K562 (cell line): ENCODE data around the gene MRPL40. TPM values are rescaled to one million over a fixed set of nuclear protein-coding genes. Genes with fewer than 3 reads are reported as not detected.
A peak's percentile ranks its signal among the peaks of the same experiment; 100 is the strongest.

ENCODE experiments used
- CAMTA2 ChIP-seq: fragments of 250-450 bp; sonication (Bioruptor Pico); conservative IDR thresholded peaks from 2 replicates; pipeline ENCODE4 v1.5.1; 2022
- DIDO1 ChIP-seq: fragments of 450-650 bp; IDR thresholded peaks from 2 replicates; pipeline ENCODE4 v1.6.1; 2016; ENCODE audit warnings: low read depth, missing biosample characterization, missing genetic modification characterization
- FOXK2 ChIP-seq, 2 experiments: fragments of 450-650 bp; IDR thresholded peaks in 1 of 2; conservative IDR thresholded peaks in 1 of 2; 2 replicates each; pipeline ENCODE4 v1.6.1; 2016; ENCODE audit warnings: low read depth in 2 of 2, mild to moderate bottlenecking in 1 of 2
- JUND ChIP-seq, 2 experiments: IDR thresholded peaks; 2 replicates in 1 of 2; 3 replicates in 1 of 2; pipeline ENCODE4 v1.6.1; 2011; ENCODE audit warnings: borderline replicate concordance in 2 of 2, low read depth in 2 of 2, low read length in 2 of 2, improper control_type of control experiment in 1 of 2, missing biosample characterization in 1 of 2, missing genetic modification characterization in 1 of 2, missing genetic modification reagents in 1 of 2
- KDM5B ChIP-seq: fragments of 200-600 bp; sonication (generic); IDR thresholded peaks from 2 replicates; pipeline ENCODE4 v1.6.1; 2012; ENCODE audit warnings: low read depth, mild to moderate bottlenecking, moderate library complexity, low read length, control low read depth, inconsistent platforms; ENCODE audit not compliant: insufficient replicate concordance
- MYBL2 ChIP-seq, 2 experiments: fragments of 450-650 bp in 1 of 2; sonication (generic) in 1 of 2; formaldehyde crosslinking in 1 of 2; IDR thresholded peaks; 2 replicates each; pipeline versions ENCODE4 v1.6.1 to v1.8.1; 2017 to 2022; ENCODE audit warnings: borderline replicate concordance in 1 of 2, inconsistent platforms in 1 of 2, low read depth in 1 of 2, mild to moderate bottlenecking in 1 of 2, missing genetic modification reagents in 1 of 2, moderate library complexity in 1 of 2
- NR2C1 ChIP-seq, 2 experiments: fragments of 450-650 bp; IDR thresholded peaks; 2 replicates each; pipeline ENCODE4 v1.6.1; 2017; ENCODE audit warnings: mild to moderate bottlenecking in 2 of 2, antibody characterized with exemption in 1 of 2, inconsistent platforms in 1 of 2, missing compliant biosample characterization in 1 of 2, missing genetic modification characterization in 1 of 2
- PRPF4 ChIP-seq: fragments of 200-400 bp; formaldehyde crosslinking; IDR thresholded peaks from one replicate; pipeline ENCODE4 v1.6.1; 2017; ENCODE audit warnings: low read length, low read depth, mild to moderate bottlenecking; ENCODE audit not compliant: insufficient read depth, poor library complexity, severe bottlenecking
- RAD21 ChIP-seq, 2 experiments: fragments of 250-450 bp in 1 of 2; fragments of 450-650 bp in 1 of 2; sonication (Bioruptor Pico) in 1 of 2; formaldehyde crosslinking in 1 of 2; IDR thresholded peaks in 1 of 2; conservative IDR thresholded peaks in 1 of 2; 2 replicates each; pipeline versions ENCODE4 v1.4.0 to v1.8.0; 2020 to 2022; ENCODE audit warnings: mild to moderate bottlenecking in 2 of 2, moderate library complexity in 1 of 2
- SOX6 ChIP-seq: fragments of 450-650 bp; IDR thresholded peaks from 2 replicates; pipeline ENCODE4 v1.6.1; 2014; ENCODE audit warnings: mild to moderate bottlenecking
- SP1 ChIP-seq: sonication (generic); formaldehyde crosslinking; IDR thresholded peaks from 2 replicates; pipeline ENCODE4 v1.8.1; 2022; ENCODE audit warnings: mild to moderate bottlenecking, missing genetic modification reagents
- TBL1XR1 ChIP-seq, 2 experiments: IDR thresholded peaks; 2 replicates each; pipeline ENCODE4 v1.6.1; 2012; ENCODE audit warnings: improper control_type of control experiment in 2 of 2, low read length in 2 of 2, mild to moderate bottlenecking in 1 of 2
- XRCC5 ChIP-seq: fragments of 200-400 bp; formaldehyde crosslinking; IDR thresholded peaks from 2 replicates; pipeline ENCODE4 v1.6.1; 2017; ENCODE audit warnings: low read depth, mild to moderate bottlenecking, low read length
- ZNF24 ChIP-seq: fragments of 450-650 bp; IDR thresholded peaks from 2 replicates; pipeline ENCODE4 v1.6.1; 2016
- ZNF253 ChIP-seq: fragments of 250-450 bp; sonication (Bioruptor Pico); conservative IDR thresholded peaks from 2 replicates; pipeline ENCODE4 v1.6.1; 2021; ENCODE audit warnings: mild to moderate bottlenecking
- ZNF444 ChIP-seq: fragments of 250-450 bp; sonication (Bioruptor Pico); IDR thresholded peaks from 2 replicates; pipeline ENCODE4 v1.4.0; 2020; ENCODE audit warnings: mild to moderate bottlenecking, moderate library complexity
- ZNF584 ChIP-seq: fragments of 200-800 bp; sonication (Bioruptor generic); IDR thresholded peaks from 2 replicates; pipeline ENCODE4 v1.6.1; 2016; ENCODE audit warnings: low read depth, mild to moderate bottlenecking, missing genetic modification characterization, missing compliant biosample characterization
- polyA plus RNA-seq, 8 experiments: library from polyadenylated mRNA; depleted of rRNA in 4 of 8; stranded (reverse) in 5 of 8; unstranded in 3 of 8; fragments of >200 nt; fragmentation: Nextera tagmentation in 2 of 8; fragmentation: Illumina TruSeq in 1 of 8; extraction: Ambion mirVana in 2 of 8; extraction: Trizol in 1 of 8; gene quantifications; 2 replicates each; pipeline versions ENCODE4 v1.2.1 to v1.2.3, GENCODE V29; 2011 to 2014; ENCODE audit warnings: inconsistent platforms in 1 of 8, missing spikeins in 1 of 8
- total RNA-seq, 7 experiments: library from RNA; depleted of rRNA in 6 of 7; stranded (reverse); fragments of >200 nt in 6 of 7; fragmentation: Illumina TruSeq in 2 of 7; extraction: Trizol in 2 of 7; gene quantifications; 2 replicates each; pipeline versions ENCODE4 v1.2.1 to v1.2.3, GENCODE V29; 2011 to 2021; ENCODE audit warnings: low replicate concordance in 1 of 7
- TF ChIP-seq, protein P1 (sequence below): fragments of 450-650 bp; formaldehyde crosslinking; IDR thresholded peaks from 2 replicates; pipeline ENCODE4 v1.4.0; 2022; ENCODE audit warnings: missing genetic modification characterization
- TF ChIP-seq, protein P2 (sequence below), 2 experiments: IDR thresholded peaks in 1 of 2; conservative IDR thresholded peaks in 1 of 2; 2 replicates each; pipeline ENCODE4 v1.6.1; 2016; ENCODE audit warnings: low read depth in 2 of 2, mild to moderate bottlenecking in 1 of 2, missing compliant biosample characterization in 1 of 2, missing genetic modification characterization in 1 of 2, moderate library complexity in 1 of 2
- TF ChIP-seq, protein P3 (sequence below): sonication (generic); formaldehyde crosslinking; IDR thresholded peaks from 2 replicates; pipeline ENCODE4 v1.8.1; 2023; ENCODE audit warnings: mild to moderate bottlenecking, missing genetic modification reagents

MRPL40 gene
- total and polyA plus RNA-seq, 9 of the 15 experiments (the other 6 are each of a cell fraction or from before 2014, with no cell fraction given) = 132 to 652 (median 208) TPM

DNA sequence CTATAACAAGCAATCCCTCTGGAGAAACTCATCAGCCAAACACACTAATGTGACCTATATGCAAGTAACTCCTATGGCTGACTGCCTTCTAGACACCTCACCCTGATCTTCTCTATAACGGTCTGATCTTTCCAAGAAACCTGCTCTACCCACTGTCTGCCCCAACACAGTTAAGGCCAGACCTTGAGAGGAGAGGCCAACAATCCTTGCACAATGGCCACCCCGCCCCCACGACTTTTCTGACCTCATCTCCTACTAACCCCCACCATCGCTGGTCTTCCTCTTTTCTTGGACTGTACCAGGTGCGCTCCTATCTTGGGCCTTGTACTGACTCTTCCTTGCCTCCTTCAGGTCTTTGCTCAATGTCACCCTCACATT lies 13.3 kb upstream of the MRPL40 start (continued):
- TF ChIP-seq NR2C1 (IDR thresholded peaks at IDR 0.05) (no peak), NR2C1 (tag; IDR thresholded peaks at IDR 0.05) (peak; percentile 67; the same call in 1 of the 2 replicates), SOX6 (peak; percentile 95), DIDO1 (tag) (no peak), ZNF444 (no peak), FOXK2 (conservative IDR thresholded peaks at IDR 0.05 in 1 of 2, IDR thresholded peaks at IDR 0.05 in 1 of 2; ENCODE audit: low read depth in 2 of 2) (peak; percentile 55 to 89; a peak in 3 of 4 replicates), PRPF4 (no peak), KDM5B (no peak), ZNF24 (peak; percentile 64; the same call in 1 of the 2 replicates), ZNF584 (peak; percentile 68), XRCC5 (peak; percentile 55; the same call in 1 of the 2 replicates), ZNF253 (CRISPR knock-in tag) (no peak), MYBL2 (IDR thresholded peaks at IDR 0.05; ENCODE audit: low read depth) (no peak), MYBL2 (CRISPR knock-in tag; IDR thresholded peaks at IDR 0.05; ENCODE audit: borderline replicate concordance) (no peak), SP1 (CRISPR knock-in tag) (peak; percentile 91), JUND (IDR thresholded peaks at IDR 0.05; ENCODE audit: borderline replicate concordance, low read depth, low read length) (peak; percentile 99), JUND (tag; IDR thresholded peaks at IDR 0.05; ENCODE audit: borderline replicate concordance, low read depth, low read length) (no peak), RAD21 (CRISPR knock-in tag; conservative IDR thresholded peaks at IDR 0.05 in 1 of 2, IDR thresholded peaks at IDR 0.05 in 1 of 2) (no peak; a peak in 1 of 4 replicates), CAMTA2 (no peak), TBL1XR1 (IDR thresholded peaks at IDR 0.05; ENCODE audit: low read length in 2 of 2) (peak; percentile 94 to 100)
- TF ChIP-seq, protein P1, sequence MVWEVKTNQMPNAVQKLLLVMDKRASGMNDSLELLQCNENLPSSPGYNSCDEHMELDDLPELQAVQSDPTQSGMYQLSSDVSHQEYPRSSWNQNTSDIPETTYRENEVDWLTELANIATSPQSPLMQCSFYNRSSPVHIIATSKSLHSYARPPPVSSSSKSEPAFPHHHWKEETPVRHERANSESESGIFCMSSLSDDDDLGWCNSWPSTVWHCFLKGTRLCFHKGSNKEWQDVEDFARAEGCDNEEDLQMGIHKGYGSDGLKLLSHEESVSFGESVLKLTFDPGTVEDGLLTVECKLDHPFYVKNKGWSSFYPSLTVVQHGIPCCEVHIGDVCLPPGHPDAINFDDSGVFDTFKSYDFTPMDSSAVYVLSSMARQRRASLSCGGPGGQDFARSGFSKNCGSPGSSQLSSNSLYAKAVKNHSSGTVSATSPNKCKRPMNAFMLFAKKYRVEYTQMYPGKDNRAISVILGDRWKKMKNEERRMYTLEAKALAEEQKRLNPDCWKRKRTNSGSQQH (CRISPR knock-in tag) = peak; percentile 86
- TF ChIP-seq, protein P2, sequence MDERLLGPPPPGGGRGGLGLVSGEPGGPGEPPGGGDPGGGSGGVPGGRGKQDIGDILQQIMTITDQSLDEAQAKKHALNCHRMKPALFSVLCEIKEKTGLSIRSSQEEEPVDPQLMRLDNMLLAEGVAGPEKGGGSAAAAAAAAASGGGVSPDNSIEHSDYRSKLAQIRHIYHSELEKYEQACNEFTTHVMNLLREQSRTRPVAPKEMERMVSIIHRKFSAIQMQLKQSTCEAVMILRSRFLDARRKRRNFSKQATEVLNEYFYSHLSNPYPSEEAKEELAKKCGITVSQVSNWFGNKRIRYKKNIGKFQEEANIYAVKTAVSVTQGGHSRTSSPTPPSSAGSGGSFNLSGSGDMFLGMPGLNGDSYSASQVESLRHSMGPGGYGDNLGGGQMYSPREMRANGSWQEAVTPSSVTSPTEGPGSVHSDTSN (CRISPR knock-in tag; IDR thresholded peaks at IDR 0.05; ENCODE audit: low read depth) = no peak
- TF ChIP-seq, protein P2 (tag; conservative IDR thresholded peaks at IDR 0.05; ENCODE audit: low read depth) = no peak
- TF ChIP-seq, protein P3, sequence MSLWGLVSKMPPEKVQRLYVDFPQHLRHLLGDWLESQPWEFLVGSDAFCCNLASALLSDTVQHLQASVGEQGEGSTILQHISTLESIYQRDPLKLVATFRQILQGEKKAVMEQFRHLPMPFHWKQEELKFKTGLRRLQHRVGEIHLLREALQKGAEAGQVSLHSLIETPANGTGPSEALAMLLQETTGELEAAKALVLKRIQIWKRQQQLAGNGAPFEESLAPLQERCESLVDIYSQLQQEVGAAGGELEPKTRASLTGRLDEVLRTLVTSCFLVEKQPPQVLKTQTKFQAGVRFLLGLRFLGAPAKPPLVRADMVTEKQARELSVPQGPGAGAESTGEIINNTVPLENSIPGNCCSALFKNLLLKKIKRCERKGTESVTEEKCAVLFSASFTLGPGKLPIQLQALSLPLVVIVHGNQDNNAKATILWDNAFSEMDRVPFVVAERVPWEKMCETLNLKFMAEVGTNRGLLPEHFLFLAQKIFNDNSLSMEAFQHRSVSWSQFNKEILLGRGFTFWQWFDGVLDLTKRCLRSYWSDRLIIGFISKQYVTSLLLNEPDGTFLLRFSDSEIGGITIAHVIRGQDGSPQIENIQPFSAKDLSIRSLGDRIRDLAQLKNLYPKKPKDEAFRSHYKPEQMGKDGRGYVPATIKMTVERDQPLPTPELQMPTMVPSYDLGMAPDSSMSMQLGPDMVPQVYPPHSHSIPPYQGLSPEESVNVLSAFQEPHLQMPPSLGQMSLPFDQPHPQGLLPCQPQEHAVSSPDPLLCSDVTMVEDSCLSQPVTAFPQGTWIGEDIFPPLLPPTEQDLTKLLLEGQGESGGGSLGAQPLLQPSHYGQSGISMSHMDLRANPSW (CRISPR knock-in tag) = peak; percentile 95; the same call in 1 of the 2 replicates
